Neural cell (in vitro differentiated cells): ENCODE data around the gene ZNF687. TPM values are rescaled to one million over a fixed set of nuclear protein-coding genes. Genes with fewer than 3 reads are reported as not detected.

Source experiments
- H2AFZ ChIP-seq: fragments of 200-600, 300-800 bp; sonication (generic), shearing (Covaris generic); 2 replicates; pipeline ENCODE4 v1.6.0; 2014; ENCODE audit warnings: low read depth, mild to moderate bottlenecking, antibody characterized with exemption, low read length, moderate library complexity
- H3F3A ChIP-seq: fragments of 200-600 bp; shearing (Covaris generic); 2 replicates; pipeline ENCODE4 v1.6.1; 2016; ENCODE audit warnings: mild to moderate bottlenecking, moderate library complexity, mixed read lengths, antibody characterized with exemption, low read length; ENCODE audit not compliant: insufficient read depth, poor library complexity, severe bottlenecking
- H3K27ac ChIP-seq: fragments of 200-600, 300-800 bp; sonication (generic), shearing (Covaris generic); 2 replicates; pipeline ENCODE4 v1.5.1; 2014; ENCODE audit warnings: mild to moderate bottlenecking, low read length, moderate library complexity
- H3K27me3 ChIP-seq: fragments of 300-800, 200-600 bp; sonication (generic), shearing (Covaris generic); 2 replicates; pipeline ENCODE4 v1.6.0; 2014; ENCODE audit warnings: mild to moderate bottlenecking, low read depth, low read length, moderate library complexity; ENCODE audit not compliant: insufficient read depth
- H3K36me3 ChIP-seq: fragments of 300-800, 200-600 bp; sonication (generic), shearing (Covaris generic); 2 replicates; pipeline ENCODE4 v1.5.1; 2014; ENCODE audit warnings: mild to moderate bottlenecking, antibody characterized with exemption, low read length, moderate library complexity; ENCODE audit not compliant: insufficient read depth
- H3K4me2 ChIP-seq: fragments of 300-800, 200-600 bp; sonication (generic), shearing (Covaris generic); 2 replicates; pipeline ENCODE4 v1.6.0; 2014; ENCODE audit warnings: mild to moderate bottlenecking, low read length
- H3K4me3 ChIP-seq: fragments of 300-800, 200-600 bp; sonication (generic), shearing (Covaris generic); 2 replicates; pipeline ENCODE4 v1.5.1; 2014; ENCODE audit warnings: mild to moderate bottlenecking, low read length, moderate library complexity
- H3K79me2 ChIP-seq: fragments of 200-600 bp; shearing (Covaris generic); replicated peaks from 2 replicates; pipeline ENCODE4 v1.6.0; 2014; ENCODE audit warnings: mild to moderate bottlenecking, low read length, moderate library complexity; ENCODE audit not compliant: insufficient read depth
- H3K9ac ChIP-seq: fragments of 300-800, 200-600 bp; sonication (generic), shearing (Covaris generic); 2 replicates; pipeline ENCODE4 v1.6.1; 2016; ENCODE audit warnings: mild to moderate bottlenecking, low read length, mixed read lengths
- H3K9me2 ChIP-seq: fragments of 200-600 bp; shearing (Covaris generic); 2 replicates; pipeline ENCODE4 v1.6.1; 2016; ENCODE audit warnings: mild to moderate bottlenecking, low read length, mixed read lengths; ENCODE audit not compliant: insufficient read depth
- H3K9me3 ChIP-seq: fragments of 200-600, 300-800 bp; sonication (generic), shearing (Covaris generic); 2 replicates; pipeline ENCODE4 v1.6.1; 2016; ENCODE audit warnings: mild to moderate bottlenecking, mixed run types, low read length, moderate library complexity, mixed read lengths
- H4K20me1 ChIP-seq: fragments of 200-600 bp; shearing (Covaris generic); 2 replicates; pipeline ENCODE4 v1.6.1; 2016; ENCODE audit warnings: mild to moderate bottlenecking, mixed run types; ENCODE audit not compliant: insufficient read depth
- EP300 ChIP-seq: fragments of 450-650 bp; conservative IDR thresholded peaks from 2 replicates; pipeline ENCODE4 v1.6.1; 2014; ENCODE audit warnings: antibody characterized with exemption, mild to moderate bottlenecking, moderate library complexity; ENCODE audit not compliant: poor library complexity, severe bottlenecking
- EZH2 ChIP-seq: fragments of 200-600, 300-800 bp; shearing (Covaris generic), sonication (generic); IDR thresholded peaks from 2 replicates; pipeline ENCODE4 v1.6.1; 2014; ENCODE audit warnings: antibody characterized with exemption, low read length, borderline replicate concordance, mild to moderate bottlenecking; ENCODE audit not compliant: insufficient read depth, poor library complexity, severe bottlenecking
- MXI1 ChIP-seq: fragments of 450-650 bp; conservative IDR thresholded peaks from 2 replicates; pipeline ENCODE4 v1.6.1; 2014; ENCODE audit warnings: antibody characterized with exemption, mild to moderate bottlenecking; ENCODE audit not compliant: poor library complexity, severe bottlenecking
- POLR2AphosphoS5 ChIP-seq: IDR thresholded peaks from 2 replicates; pipeline ENCODE4 v1.6.1; 2012
- RAD21 ChIP-seq: fragments of 450-650 bp; conservative IDR thresholded peaks from 2 replicates; pipeline ENCODE4 v1.6.1; 2014; ENCODE audit warnings: antibody characterized with exemption, mild to moderate bottlenecking, moderate library complexity
- SMC3 ChIP-seq: fragments of 450-650 bp; conservative IDR thresholded peaks from 2 replicates; pipeline ENCODE4 v1.6.1; 2014; ENCODE audit warnings: antibody characterized with exemption, mild to moderate bottlenecking, moderate library complexity; ENCODE audit not compliant: poor library complexity
- TAF1 ChIP-seq: IDR thresholded peaks from 2 replicates; pipeline ENCODE4 v1.6.1; 2012; ENCODE audit warnings: low read depth
- polyA plus RNA-seq: library from polyadenylated mRNA; depleted of rRNA; stranded (reverse); fragments of >200 nt; gene quantifications from 2 replicates; pipeline ENCODE4 v1.2.3, GENCODE V29; 2014
- TF ChIP-seq, protein P1 (sequence below): fragments of 450-650 bp; IDR thresholded peaks from 2 replicates; pipeline ENCODE4 v1.5.1; 2014; ENCODE audit warnings: antibody characterized with exemption, mild to moderate bottlenecking, moderate library complexity; ENCODE audit not compliant: poor library complexity, severe bottlenecking
- TF ChIP-seq, protein P2 (sequence below): IDR thresholded peaks from 2 replicates; pipeline ENCODE4 v1.6.1; 2012; ENCODE audit warnings: borderline replicate concordance

Gene ZNF687
- polyA plus RNA-seq, 1 donor from 2014 or later, result 6.9 TPM

DNA sequence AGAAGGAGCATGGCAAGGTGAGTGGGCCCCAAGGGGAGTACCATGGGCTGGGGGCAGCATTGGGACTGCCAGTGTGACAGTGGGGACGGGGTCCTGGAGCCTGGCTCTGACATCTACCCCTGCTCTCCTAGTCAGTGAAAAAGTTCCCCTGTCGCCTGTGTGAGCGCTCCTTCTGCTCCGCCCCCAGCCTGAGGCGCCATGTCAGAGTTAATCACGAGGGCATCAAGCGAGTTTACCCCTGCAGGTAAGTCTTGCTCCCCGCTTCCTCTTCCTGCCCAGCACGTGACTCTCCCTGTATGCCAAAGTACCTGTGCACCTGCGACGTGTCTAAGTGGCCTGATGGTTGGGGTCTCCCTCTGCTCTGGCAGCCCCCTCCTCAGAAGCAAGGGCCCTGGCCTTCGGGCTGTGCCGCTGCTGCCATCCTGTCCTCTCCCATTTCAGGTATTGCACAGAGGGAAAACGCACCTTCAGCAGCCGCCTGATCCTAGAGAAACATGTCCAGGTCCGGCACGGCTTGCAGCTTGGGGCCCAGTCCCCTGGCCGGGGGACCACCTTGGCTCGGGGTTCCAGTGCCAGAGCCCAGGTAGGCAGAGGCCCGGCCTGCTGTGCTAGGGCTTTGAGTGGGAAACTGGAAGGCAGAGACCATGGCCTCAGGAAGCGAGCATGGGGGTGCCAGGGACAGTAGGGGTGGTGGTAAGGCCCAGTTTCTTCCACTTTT lies 8.1 kb downstream of the ZNF687 start:
- no peak overlapping the region for H3K9ac ChIP-seq
- H2AFZ ChIP-seq, result no peak overlapping the region
- no peaks in the 10 kb centered on the region for H3K27me3 ChIP-seq
- H3K79me2 ChIP-seq, result no peaks in the 10 kb centered on the region
- no peak overlapping the region for H3K27ac ChIP-seq
- peaks cover 11% of the 10 kb centered on the region for H3K36me3 ChIP-seq
- no peaks in the 10 kb centered on the region for H3K9me2 ChIP-seq
- H3K9me3 ChIP-seq, result no peaks in the 10 kb centered on the region
- H3K4me3 ChIP-seq, result no peak overlapping the region
- no peak overlapping the region for H3K4me2 ChIP-seq
- no peak for TF ChIP-seq EZH2
- TF ChIP-seq TAF1, result no peak
- TF ChIP-seq, protein P1, sequence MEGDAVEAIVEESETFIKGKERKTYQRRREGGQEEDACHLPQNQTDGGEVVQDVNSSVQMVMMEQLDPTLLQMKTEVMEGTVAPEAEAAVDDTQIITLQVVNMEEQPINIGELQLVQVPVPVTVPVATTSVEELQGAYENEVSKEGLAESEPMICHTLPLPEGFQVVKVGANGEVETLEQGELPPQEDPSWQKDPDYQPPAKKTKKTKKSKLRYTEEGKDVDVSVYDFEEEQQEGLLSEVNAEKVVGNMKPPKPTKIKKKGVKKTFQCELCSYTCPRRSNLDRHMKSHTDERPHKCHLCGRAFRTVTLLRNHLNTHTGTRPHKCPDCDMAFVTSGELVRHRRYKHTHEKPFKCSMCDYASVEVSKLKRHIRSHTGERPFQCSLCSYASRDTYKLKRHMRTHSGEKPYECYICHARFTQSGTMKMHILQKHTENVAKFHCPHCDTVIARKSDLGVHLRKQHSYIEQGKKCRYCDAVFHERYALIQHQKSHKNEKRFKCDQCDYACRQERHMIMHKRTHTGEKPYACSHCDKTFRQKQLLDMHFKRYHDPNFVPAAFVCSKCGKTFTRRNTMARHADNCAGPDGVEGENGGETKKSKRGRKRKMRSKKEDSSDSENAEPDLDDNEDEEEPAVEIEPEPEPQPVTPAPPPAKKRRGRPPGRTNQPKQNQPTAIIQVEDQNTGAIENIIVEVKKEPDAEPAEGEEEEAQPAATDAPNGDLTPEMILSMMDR, result no peak
- TF ChIP-seq, protein P2, sequence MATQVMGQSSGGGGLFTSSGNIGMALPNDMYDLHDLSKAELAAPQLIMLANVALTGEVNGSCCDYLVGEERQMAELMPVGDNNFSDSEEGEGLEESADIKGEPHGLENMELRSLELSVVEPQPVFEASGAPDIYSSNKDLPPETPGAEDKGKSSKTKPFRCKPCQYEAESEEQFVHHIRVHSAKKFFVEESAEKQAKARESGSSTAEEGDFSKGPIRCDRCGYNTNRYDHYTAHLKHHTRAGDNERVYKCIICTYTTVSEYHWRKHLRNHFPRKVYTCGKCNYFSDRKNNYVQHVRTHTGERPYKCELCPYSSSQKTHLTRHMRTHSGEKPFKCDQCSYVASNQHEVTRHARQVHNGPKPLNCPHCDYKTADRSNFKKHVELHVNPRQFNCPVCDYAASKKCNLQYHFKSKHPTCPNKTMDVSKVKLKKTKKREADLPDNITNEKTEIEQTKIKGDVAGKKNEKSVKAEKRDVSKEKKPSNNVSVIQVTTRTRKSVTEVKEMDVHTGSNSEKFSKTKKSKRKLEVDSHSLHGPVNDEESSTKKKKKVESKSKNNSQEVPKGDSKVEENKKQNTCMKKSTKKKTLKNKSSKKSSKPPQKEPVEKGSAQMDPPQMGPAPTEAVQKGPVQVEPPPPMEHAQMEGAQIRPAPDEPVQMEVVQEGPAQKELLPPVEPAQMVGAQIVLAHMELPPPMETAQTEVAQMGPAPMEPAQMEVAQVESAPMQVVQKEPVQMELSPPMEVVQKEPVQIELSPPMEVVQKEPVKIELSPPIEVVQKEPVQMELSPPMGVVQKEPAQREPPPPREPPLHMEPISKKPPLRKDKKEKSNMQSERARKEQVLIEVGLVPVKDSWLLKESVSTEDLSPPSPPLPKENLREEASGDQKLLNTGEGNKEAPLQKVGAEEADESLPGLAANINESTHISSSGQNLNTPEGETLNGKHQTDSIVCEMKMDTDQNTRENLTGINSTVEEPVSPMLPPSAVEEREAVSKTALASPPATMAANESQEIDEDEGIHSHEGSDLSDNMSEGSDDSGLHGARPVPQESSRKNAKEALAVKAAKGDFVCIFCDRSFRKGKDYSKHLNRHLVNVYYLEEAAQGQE, result no peak
- no peak for TF ChIP-seq SMC3
- no peak for TF ChIP-seq EP300
- TF ChIP-seq POLR2AphosphoS5, result no peak
- TF ChIP-seq RAD21, result no peak
- TF ChIP-seq MXI1, result no peak
- H4K20me1 ChIP-seq, result no peaks in the 10 kb centered on the region
- no peaks in the 10 kb centered on the region for H3F3A ChIP-seq

DNA sequence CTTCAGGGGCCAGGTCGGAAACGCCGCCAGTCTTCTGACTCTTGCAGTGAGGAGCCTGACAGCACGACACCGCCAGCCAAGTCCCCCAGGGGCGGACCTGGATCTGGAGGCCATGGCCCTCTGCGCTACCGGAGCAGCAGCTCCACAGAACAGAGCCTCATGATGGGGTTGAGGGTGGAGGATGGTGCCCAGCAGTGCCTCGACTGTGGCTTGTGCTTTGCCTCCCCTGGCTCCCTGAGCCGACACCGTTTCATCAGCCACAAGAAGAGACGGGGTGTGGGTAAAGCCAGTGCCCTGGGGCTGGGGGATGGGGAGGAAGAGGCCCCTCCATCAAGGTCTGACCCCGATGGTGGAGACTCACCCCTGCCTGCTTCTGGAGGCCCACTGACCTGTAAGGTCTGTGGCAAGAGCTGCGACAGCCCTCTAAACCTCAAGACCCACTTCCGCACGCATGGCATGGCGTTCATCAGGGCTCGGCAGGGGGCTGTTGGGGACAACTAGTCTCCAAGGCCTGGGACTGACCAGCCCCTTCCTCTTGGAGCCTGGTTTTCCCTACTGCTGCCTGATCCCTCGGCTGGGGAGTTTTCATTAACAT lies 8.7 kb downstream of the ZNF687 start:
- H3K4me3 ChIP-seq, result no peak overlapping the region
- H3K27me3 ChIP-seq, result no peaks in the 10 kb centered on the region
- H3K79me2 ChIP-seq, result no peaks in the 10 kb centered on the region
- H3F3A ChIP-seq, result no peaks in the 10 kb centered on the region
- TF ChIP-seq EZH2 (no peak), SMC3 (no peak), POLR2AphosphoS5 (no peak), MXI1 (no peak), TAF1 (no peak), RAD21 (no peak), EP300 (no peak)
- TF ChIP-seq, protein P2, result no peak
- TF ChIP-seq, protein P1, result no peak
- H3K9ac ChIP-seq, result no peak overlapping the region
- H4K20me1 ChIP-seq, result no peaks in the 10 kb centered on the region
- no peaks in the 10 kb centered on the region for H3K9me3 ChIP-seq
- no peaks in the 10 kb centered on the region for H3K9me2 ChIP-seq
- H3K4me2 ChIP-seq, result no peak overlapping the region
- no peak overlapping the region for H2AFZ ChIP-seq
- H3K27ac ChIP-seq, result no peak overlapping the region
- H3K36me3 ChIP-seq, result peaks cover 11% of the 10 kb centered on the region
